ENCODE results near the gene ARPC5.

- no peak for TF ChIP-seq CTCF (conservative IDR thresholded peaks at IDR 0.05; ENCODE audit: low read depth, low read length)
- TF ChIP-seq EZH2 (IDR thresholded peaks at IDR 0.05; ENCODE audit: borderline replicate concordance, low read depth, low read length, poor library complexity, severe bottlenecking), result no peak
Observed at GRCh38 chr1:183593356-183593755, 42.2 kb downstream of the ARPC5 start.

All from A673 (cell line).